DND-41 (cell line): ENCODE measurements around the gene COL6A3.
A peak's percentile ranks its signal among the peaks of the same experiment; 100 is the strongest.

Source experiments
- ATAC-seq: fragments of 200-7000 bp; cut with Tn5 transposase; 3 replicates; pipeline ENCODE4 v1.9.1; 2021; ENCODE audit warnings: low read depth; ENCODE audit not compliant: insufficient read depth
- DNase-seq: peaks from one replicate; pipeline ENCODE4 v3.0.0-alpha.2; 2020
- H2AFZ ChIP-seq: 2 replicates; pipeline ENCODE4 v1.6.0; 2012; ENCODE audit warnings: low read depth, low read length
- H3K27ac ChIP-seq: 2 replicates; pipeline ENCODE4 v1.5.1; 2012; ENCODE audit warnings: low read length, inconsistent platforms
- H3K27me3 ChIP-seq: fragments of 200-600 bp; sonication (generic); 2 replicates; pipeline ENCODE4 v1.6.0; 2012; ENCODE audit warnings: low read length, mild to moderate bottlenecking, inconsistent platforms; ENCODE audit not compliant: insufficient read depth, poor library complexity
- H3K36me3 ChIP-seq: 2 replicates; pipeline ENCODE4 v1.5.1; 2012; ENCODE audit warnings: low read length, inconsistent platforms; ENCODE audit not compliant: insufficient read depth
- H3K4me1 ChIP-seq: 2 replicates; pipeline ENCODE4 v1.5.1; 2012; ENCODE audit warnings: mild to moderate bottlenecking, low read length; ENCODE audit not compliant: insufficient read depth
- H3K4me2 ChIP-seq: 2 replicates; pipeline ENCODE4 v1.6.0; 2012; ENCODE audit warnings: mild to moderate bottlenecking, moderate library complexity, low read length, inconsistent platforms; ENCODE audit not compliant: insufficient read depth
- H3K4me3 ChIP-seq, 2 experiments: fragments of 200-600 bp in 1 of 2; shearing (Covaris generic) in 1 of 2; 2 replicates each; pipeline ENCODE4 v1.5.1; 2012 to 2016; ENCODE audit warnings: inconsistent platforms in 2 of 2, low read length in 2 of 2, mild to moderate bottlenecking in 2 of 2, low read depth in 1 of 2, moderate library complexity in 1 of 2
- H3K79me2 ChIP-seq: 2 replicates; pipeline ENCODE4 v1.6.0; 2012; ENCODE audit warnings: low read length, inconsistent platforms; ENCODE audit not compliant: insufficient read depth
- H3K9ac ChIP-seq: 2 replicates; pipeline ENCODE4 v1.6.0; 2012; ENCODE audit warnings: low read depth, mild to moderate bottlenecking, inconsistent platforms, low read length, moderate library complexity
- H3K9me3 ChIP-seq: 2 replicates; pipeline ENCODE4 v1.5.1; 2012; ENCODE audit warnings: low read length, moderate library complexity, mild to moderate bottlenecking, inconsistent platforms; ENCODE audit not compliant: insufficient read depth, severe bottlenecking
- H4K20me1 ChIP-seq: 2 replicates; pipeline ENCODE4 v1.6.0; 2012; ENCODE audit warnings: low read length; ENCODE audit not compliant: insufficient read depth
- CTCF ChIP-seq: IDR thresholded peaks from 2 replicates; pipeline ENCODE4 v1.5.1; 2012; ENCODE audit warnings: borderline replicate concordance, low read length, moderate library complexity, mild to moderate bottlenecking; ENCODE audit not compliant: poor library complexity, severe bottlenecking; ENCODE audit errors: extremely low read depth
- EZH2 ChIP-seq: IDR thresholded peaks from 3 replicates; pipeline ENCODE4 v1.6.1; 2012; ENCODE audit warnings: borderline replicate concordance, low read depth, mild to moderate bottlenecking, moderate library complexity, low read length, inconsistent platforms; ENCODE audit not compliant: severe bottlenecking

The COL6A3 gene

DNA sequence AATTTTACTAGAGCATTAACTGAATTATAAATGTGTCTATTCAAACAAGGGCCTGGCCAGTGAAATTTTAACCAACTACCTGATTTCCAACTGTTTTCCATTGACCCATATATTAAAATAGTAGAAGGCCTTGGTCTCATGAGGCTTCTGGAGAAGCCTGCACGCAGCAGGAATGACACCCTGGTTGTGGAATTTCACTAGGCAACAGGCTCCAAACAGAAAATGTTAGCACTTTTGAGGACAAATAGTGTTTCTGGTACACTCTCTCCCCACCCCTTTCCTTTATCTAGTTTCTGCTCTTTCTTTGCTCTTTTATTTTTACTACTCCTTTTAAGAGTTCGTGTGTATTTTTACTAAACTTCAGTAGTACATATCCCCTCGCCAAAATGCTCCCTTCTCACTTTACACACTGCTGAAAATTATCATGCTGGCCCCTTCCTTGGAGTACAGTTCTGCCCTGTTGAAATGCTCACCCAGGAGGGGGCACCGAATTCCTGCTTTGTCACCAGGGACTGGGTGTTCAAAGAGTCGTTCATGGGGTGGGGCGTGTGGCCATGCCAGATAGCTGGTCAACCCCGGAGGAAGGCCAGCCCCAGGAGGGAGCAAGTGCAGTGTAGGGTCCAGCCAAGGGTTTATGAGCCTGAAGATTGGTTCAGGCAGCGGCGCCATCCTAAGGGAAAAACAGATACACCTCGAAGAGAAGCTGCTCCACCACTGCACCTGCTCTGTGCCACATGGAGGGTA is 22.1 kb upstream of the COL6A3 start:
- peaks cover 14% of the 10 kb centered on the region for H3K4me1 ChIP-seq
- TF ChIP-seq EZH2 (no peak), CTCF (no peak)
- H3K27me3 ChIP-seq, result peaks cover 9% of the 10 kb centered on the region
- no peak overlapping the region for H2AFZ ChIP-seq
- H3K4me2 ChIP-seq, result no peak overlapping the region
- H4K20me1 ChIP-seq, result no peaks in the 10 kb centered on the region
- no peak overlapping the region for H3K27ac ChIP-seq
- H3K9me3 ChIP-seq, result no peaks in the 10 kb centered on the region
- no peak overlapping the region for H3K4me3 ChIP-seq
- no peaks in the 10 kb centered on the region for H3K79me2 ChIP-seq
- no peak overlapping the region for H3K9ac ChIP-seq
- ATAC-seq (no peak), DNase-seq (no peak)
- H3K36me3 ChIP-seq, result no peaks in the 10 kb centered on the region

DNA sequence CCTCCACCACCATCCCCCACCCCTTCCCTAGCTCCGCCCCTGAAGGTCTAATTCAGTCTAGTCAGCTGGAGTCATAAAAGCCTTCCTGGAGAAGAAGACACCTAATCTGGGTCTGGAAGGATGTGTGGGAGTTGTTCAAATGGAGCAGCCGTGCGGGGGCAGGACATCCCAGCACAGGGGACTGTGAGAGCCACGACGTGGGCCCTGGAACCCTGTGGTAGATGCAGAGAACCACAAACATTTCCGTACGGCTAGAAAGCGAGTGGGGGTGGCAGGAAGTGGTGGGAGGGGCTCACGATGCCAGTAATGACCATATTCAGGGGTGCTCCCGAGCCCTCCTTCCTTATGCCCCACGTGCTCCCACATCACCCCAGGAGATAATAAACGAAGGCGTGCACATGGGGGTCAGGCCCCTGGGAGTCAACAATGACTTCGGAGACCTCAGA is 20.9 kb upstream of the COL6A3 start:
- Histone ChIP-seq H4K20me1 (no peaks in the 10 kb centered on the region), H3K79me2 (no peaks in the 10 kb centered on the region), H3K27ac (no peak overlapping the region), H3K4me3 (no peak overlapping the region), H3K36me3 (no peaks in the 10 kb centered on the region), H3K4me1 (peaks cover 14% of the 10 kb centered on the region), H3K27me3 (peaks cover 2% of the 10 kb centered on the region), H2AFZ (no peak overlapping the region), H3K9me3 (no peaks in the 10 kb centered on the region), H3K9ac (no peak overlapping the region), H3K4me2 (peak overlapping the region; percentile 35; the same call in 1 of the 2 replicates)
- TF ChIP-seq EZH2 (no peak), CTCF (no peak)
- DNase-seq, result peak; percentile 66
- peak; percentile 95 for ATAC-seq

GRCh38 chr2:237433920-237434676 is 20.1 kb upstream of the COL6A3 start:
- Histone ChIP-seq H2AFZ (no peak overlapping the region), H3K79me2 (no peaks in the 10 kb centered on the region)

More at GRCh38 chr2:237433920-237434676, 20.1 kb upstream of the COL6A3 start:
- DNase-seq, result no peak
- no peak overlapping the region for H3K27ac ChIP-seq
- H3K27me3 ChIP-seq, result peaks cover 2% of the 10 kb centered on the region
- no peak overlapping the region for H3K4me3 ChIP-seq
- no peaks in the 10 kb centered on the region for H3K36me3 ChIP-seq
- H3K4me2 ChIP-seq, result peak overlapping the region; percentile 35; the same call in 1 of the 2 replicates
- ATAC-seq, result no peak
- H4K20me1 ChIP-seq, result no peaks in the 10 kb centered on the region
- H3K9me3 ChIP-seq, result no peaks in the 10 kb centered on the region
- peaks cover 14% of the 10 kb centered on the region for H3K4me1 ChIP-seq
- TF ChIP-seq EZH2 (no peak), CTCF (no peak)
- no peak overlapping the region for H3K9ac ChIP-seq
